ENCODE data around the gene ANTXRL. TPM values are rescaled to one million over a fixed set of nuclear protein-coding genes. Genes with fewer than 3 reads are reported as not detected.

Gene ANTXRL
- polyA plus RNA-seq, 1 donor from 2014 or later, result not detected

- Histone ChIP-seq H3K27me3 (ENCODE audit: insufficient read depth, low read depth, low read length) (no peaks in the 10 kb centered on the region), H3K27ac (ENCODE audit: low read length) (no peak overlapping the region), H3K9me3 (ENCODE audit: low read length) (no peaks in the 10 kb centered on the region), H3K9ac (ENCODE audit: low read length) (no peak overlapping the region), H4K20me1 (ENCODE audit: insufficient read depth) (no peaks in the 10 kb centered on the region), H3K36me3 (ENCODE audit: insufficient read depth, low read length) (no peaks in the 10 kb centered on the region), H3K4me3 (ENCODE audit: low read length) (no peak overlapping the region), H3K79me2 (replicated peaks; ENCODE audit: insufficient read depth, low read length) (no peaks in the 10 kb centered on the region), H3K9me2 (ENCODE audit: insufficient read depth, low read length) (no peaks in the 10 kb centered on the region), H2AFZ (ENCODE audit: low read depth, low read length) (no peak overlapping the region), H3K4me2 (ENCODE audit: low read length) (no peak overlapping the region), H3F3A (ENCODE audit: insufficient read depth, low read length, poor library complexity, severe bottlenecking) (no peaks in the 10 kb centered on the region)
- TF ChIP-seq EZH2 (IDR thresholded peaks at IDR 0.05; ENCODE audit: borderline replicate concordance, insufficient read depth, low read length, poor library complexity, severe bottlenecking), result no peak
- no peak for TF ChIP-seq POLR2AphosphoS5 (IDR thresholded peaks at IDR 0.05)
- TF ChIP-seq, protein P1, sequence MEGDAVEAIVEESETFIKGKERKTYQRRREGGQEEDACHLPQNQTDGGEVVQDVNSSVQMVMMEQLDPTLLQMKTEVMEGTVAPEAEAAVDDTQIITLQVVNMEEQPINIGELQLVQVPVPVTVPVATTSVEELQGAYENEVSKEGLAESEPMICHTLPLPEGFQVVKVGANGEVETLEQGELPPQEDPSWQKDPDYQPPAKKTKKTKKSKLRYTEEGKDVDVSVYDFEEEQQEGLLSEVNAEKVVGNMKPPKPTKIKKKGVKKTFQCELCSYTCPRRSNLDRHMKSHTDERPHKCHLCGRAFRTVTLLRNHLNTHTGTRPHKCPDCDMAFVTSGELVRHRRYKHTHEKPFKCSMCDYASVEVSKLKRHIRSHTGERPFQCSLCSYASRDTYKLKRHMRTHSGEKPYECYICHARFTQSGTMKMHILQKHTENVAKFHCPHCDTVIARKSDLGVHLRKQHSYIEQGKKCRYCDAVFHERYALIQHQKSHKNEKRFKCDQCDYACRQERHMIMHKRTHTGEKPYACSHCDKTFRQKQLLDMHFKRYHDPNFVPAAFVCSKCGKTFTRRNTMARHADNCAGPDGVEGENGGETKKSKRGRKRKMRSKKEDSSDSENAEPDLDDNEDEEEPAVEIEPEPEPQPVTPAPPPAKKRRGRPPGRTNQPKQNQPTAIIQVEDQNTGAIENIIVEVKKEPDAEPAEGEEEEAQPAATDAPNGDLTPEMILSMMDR (IDR thresholded peaks at IDR 0.05; ENCODE audit: poor library complexity, severe bottlenecking), result no peak
- no peak for TF ChIP-seq RAD21 (conservative IDR thresholded peaks at IDR 0.05)
- TF ChIP-seq MXI1 (conservative IDR thresholded peaks at IDR 0.05; ENCODE audit: poor library complexity, severe bottlenecking), result no peak
- TF ChIP-seq, protein P2, sequence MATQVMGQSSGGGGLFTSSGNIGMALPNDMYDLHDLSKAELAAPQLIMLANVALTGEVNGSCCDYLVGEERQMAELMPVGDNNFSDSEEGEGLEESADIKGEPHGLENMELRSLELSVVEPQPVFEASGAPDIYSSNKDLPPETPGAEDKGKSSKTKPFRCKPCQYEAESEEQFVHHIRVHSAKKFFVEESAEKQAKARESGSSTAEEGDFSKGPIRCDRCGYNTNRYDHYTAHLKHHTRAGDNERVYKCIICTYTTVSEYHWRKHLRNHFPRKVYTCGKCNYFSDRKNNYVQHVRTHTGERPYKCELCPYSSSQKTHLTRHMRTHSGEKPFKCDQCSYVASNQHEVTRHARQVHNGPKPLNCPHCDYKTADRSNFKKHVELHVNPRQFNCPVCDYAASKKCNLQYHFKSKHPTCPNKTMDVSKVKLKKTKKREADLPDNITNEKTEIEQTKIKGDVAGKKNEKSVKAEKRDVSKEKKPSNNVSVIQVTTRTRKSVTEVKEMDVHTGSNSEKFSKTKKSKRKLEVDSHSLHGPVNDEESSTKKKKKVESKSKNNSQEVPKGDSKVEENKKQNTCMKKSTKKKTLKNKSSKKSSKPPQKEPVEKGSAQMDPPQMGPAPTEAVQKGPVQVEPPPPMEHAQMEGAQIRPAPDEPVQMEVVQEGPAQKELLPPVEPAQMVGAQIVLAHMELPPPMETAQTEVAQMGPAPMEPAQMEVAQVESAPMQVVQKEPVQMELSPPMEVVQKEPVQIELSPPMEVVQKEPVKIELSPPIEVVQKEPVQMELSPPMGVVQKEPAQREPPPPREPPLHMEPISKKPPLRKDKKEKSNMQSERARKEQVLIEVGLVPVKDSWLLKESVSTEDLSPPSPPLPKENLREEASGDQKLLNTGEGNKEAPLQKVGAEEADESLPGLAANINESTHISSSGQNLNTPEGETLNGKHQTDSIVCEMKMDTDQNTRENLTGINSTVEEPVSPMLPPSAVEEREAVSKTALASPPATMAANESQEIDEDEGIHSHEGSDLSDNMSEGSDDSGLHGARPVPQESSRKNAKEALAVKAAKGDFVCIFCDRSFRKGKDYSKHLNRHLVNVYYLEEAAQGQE (IDR thresholded peaks at IDR 0.05; ENCODE audit: borderline replicate concordance), result no peak
- no peak for TF ChIP-seq TAF1 (IDR thresholded peaks at IDR 0.05; ENCODE audit: low read depth)
- TF ChIP-seq SMC3 (conservative IDR thresholded peaks at IDR 0.05; ENCODE audit: poor library complexity), result no peak
- no peak for TF ChIP-seq EP300 (conservative IDR thresholded peaks at IDR 0.05; ENCODE audit: poor library complexity, severe bottlenecking)
Measured at GRCh38 chr10:46326971-46327370, 40.2 kb downstream of the ANTXRL start.

- H4K20me1 ChIP-seq (ENCODE audit: insufficient read depth), result no peaks in the 10 kb centered on the region
- H3K9ac ChIP-seq (ENCODE audit: low read length), result no peak overlapping the region
- TF ChIP-seq TAF1 (IDR thresholded peaks at IDR 0.05; ENCODE audit: low read depth) (no peak), SMC3 (conservative IDR thresholded peaks at IDR 0.05; ENCODE audit: poor library complexity) (no peak), POLR2AphosphoS5 (IDR thresholded peaks at IDR 0.05) (no peak), EZH2 (IDR thresholded peaks at IDR 0.05; ENCODE audit: borderline replicate concordance, insufficient read depth, low read length, poor library complexity, severe bottlenecking) (no peak), MXI1 (conservative IDR thresholded peaks at IDR 0.05; ENCODE audit: poor library complexity, severe bottlenecking) (no peak)
- TF ChIP-seq, protein P2 (IDR thresholded peaks at IDR 0.05; ENCODE audit: borderline replicate concordance), result no peak
- no peaks in the 10 kb centered on the region for H3K9me2 ChIP-seq (ENCODE audit: insufficient read depth, low read length)
- no peak overlapping the region for H3K4me3 ChIP-seq (ENCODE audit: low read length)
- H3K79me2 ChIP-seq (replicated peaks; ENCODE audit: insufficient read depth, low read length), result no peaks in the 10 kb centered on the region
- no peak overlapping the region for H3K4me2 ChIP-seq (ENCODE audit: low read length)
- no peak overlapping the region for H3K27ac ChIP-seq (ENCODE audit: low read length)
- H3K27me3 ChIP-seq (ENCODE audit: insufficient read depth, low read depth, low read length), result no peaks in the 10 kb centered on the region
- no peaks in the 10 kb centered on the region for H3K9me3 ChIP-seq (ENCODE audit: low read length)
- H3F3A ChIP-seq (ENCODE audit: insufficient read depth, low read length, poor library complexity, severe bottlenecking), result no peaks in the 10 kb centered on the region
- H2AFZ ChIP-seq (ENCODE audit: low read depth, low read length), result no peak overlapping the region
- H3K36me3 ChIP-seq (ENCODE audit: insufficient read depth, low read length), result no peaks in the 10 kb centered on the region
Measured at GRCh38 chr10:46327685-46328084, 40.9 kb downstream of the ANTXRL start.

Measured in neural cell (in vitro differentiated cells).